Measurements from ENCODE around the gene NINJ1.
"Not testable (repeated sequence)": the region's sequence is repeated elsewhere in the genome, so short reads cannot be mapped to it uniquely, and the experiment has no call there.

The NINJ1 gene

DNA sequence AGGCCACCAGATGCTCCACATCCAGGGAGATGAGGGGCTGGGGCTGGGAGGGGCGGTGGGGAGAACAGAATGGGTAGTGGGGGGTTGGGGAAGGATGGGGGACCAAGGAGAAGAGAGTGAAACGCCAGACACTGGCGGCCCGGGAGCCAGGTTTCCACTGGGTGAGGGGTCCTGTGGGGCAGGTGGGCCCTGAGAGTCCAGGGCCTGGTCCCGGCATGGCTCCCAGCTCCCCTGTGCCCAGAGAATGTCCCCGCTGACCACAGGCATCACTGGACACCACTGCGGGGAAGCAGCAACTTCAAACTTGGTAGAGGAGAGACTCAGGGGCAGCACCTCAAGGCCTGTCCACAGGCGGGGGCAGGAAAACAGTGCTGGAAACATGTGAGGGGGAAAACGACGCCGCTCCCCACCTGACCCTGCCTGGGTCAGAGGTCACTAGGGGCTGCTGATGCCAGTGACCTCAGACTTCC, 13.2 kb downstream of the NINJ1 start:
- DNase-seq, result no peak

DNA sequence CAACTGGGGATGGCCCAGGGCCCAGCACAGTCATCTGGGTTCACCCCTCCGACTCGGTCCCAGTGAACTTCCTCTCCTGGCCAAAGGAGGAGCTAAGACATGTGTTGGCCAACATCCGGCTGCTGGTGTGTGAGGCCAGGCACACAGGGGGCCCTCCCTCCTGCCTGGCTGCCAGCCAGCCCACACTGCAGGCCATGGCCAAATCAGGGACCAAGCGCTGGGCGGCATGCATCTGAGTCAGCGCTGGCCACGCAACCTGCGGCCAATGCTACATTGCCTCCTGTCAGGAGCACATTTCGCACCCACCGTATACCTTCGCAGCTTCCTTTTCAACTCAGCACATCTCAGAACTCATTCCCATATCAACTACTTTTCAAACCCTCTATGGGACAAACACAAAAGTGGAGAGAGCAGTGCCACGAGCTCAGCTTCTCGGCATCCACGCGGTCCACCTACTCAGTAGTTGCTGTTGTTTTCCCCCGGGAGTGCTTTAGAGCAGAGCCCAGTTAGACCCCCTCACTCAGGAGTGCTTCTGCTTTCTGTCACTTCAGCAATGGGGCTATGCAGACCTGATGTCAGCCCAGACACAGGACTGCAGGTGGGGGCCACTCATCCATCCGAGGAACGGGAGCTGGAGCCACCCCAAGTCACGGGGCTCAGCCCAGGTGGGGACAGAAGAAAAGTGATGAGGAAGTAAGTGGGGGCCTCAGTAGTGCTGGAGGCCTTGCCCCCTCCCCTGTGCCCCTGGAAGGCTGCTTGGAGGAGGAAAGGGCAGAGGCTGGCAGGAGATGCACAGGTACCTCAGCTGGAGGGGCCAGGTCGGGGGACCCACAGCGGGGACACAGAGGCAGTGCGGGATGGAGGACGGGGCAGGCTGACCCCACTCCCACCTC, 13.9 kb downstream of the NINJ1 start:
- DNase-seq, result peak in 42 of 56 donors; percentile 21 to 82 (median 50)

DNA sequence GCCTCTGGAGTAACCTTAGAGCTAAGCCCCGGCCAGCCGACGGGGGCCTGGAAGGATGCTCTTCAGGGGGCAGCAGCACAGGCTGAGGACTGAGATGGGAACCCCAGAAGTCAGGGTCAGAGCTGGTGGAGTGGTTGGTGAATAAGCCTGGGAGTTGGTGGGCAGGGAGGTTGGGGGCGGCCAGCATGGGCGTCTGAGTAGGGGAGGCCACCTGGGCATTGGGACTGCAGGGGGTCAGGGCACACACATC, 14.4 kb downstream of the NINJ1 start:
- DNase-seq, result no peak

DNA sequence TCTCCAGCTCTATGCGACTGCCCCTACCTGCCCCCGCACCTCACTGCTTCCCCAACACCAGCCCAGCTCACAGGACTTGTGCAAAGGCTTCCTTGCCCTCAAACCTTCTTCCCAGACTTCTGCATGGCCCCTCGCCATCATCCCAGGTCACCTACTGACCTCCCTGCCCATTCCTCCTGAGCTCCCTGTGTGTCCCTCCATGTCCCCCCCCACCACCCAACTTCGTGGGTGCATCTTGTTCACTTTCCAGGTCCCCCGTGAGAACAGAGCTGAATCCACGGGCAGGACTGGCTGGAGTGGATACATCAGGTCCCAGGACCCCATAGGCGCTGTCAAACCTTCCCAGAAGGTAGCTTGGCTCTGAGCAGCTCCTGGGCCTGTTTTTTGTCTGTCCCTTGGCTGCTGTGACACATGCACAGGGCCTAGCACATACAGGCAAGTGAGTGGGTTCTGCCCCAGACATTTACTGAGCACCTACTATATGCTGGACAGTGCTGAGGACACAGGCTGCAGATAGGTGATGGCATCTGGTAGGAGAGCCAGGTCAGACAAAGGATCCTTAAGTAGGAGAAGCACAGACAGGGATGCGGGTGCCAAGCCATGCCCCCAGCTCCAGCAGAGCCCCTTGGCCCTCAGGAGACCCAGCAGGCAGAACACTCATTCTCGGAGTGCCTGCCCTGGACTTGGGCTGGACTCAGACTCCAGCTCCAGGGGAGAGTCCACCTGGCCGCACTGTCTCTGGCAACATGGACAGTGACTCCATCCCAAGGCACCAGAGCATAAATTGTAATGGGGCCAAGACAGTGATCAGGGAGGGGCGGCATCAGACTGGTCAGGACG, 15.0 kb downstream of the NINJ1 start:
- DNase-seq, result no peak

DNA sequence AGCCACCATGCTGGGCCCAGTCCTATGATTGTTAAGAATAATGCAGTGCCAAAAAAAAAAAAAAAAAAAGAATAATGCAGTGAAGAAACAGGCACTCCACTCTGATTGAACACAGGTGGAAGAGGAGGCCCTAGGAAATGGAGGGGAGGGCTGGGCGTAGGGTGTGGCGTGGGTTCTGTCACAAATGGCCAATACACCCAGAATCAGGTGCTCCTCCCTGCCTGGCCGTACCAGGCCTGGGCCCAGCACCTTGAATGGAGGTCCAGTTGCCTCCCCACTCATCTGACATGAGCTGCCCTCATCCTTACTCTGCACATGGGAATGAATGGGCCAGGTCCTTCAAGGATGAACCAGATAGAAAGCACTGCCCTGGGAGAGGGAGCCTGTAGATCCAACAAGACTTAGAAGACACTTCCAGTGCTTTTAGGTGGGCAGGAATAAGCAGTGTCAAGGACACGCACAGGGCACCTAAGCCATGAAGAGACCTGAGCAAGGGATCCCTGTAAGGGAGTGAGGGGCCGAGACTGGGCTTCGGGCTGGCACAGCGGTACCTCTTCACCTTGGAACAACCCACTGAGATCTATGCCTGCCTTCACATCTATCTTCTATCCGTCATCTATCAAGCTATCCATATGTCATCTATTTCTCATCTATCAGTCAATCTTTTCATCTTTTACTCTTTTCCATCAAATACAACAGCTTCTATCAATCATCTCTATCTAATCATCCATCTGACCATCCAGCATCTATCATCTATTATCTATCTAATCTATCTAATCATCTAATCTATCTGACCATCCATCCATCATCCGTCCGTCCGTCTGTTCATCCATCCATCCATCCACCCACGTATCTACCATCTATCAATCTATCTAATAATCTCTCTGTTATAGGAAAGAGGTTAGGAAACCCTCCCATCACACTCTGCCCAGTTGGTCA, 15.9 kb downstream of the NINJ1 start:
- DNase-seq, result no peak

DNA sequence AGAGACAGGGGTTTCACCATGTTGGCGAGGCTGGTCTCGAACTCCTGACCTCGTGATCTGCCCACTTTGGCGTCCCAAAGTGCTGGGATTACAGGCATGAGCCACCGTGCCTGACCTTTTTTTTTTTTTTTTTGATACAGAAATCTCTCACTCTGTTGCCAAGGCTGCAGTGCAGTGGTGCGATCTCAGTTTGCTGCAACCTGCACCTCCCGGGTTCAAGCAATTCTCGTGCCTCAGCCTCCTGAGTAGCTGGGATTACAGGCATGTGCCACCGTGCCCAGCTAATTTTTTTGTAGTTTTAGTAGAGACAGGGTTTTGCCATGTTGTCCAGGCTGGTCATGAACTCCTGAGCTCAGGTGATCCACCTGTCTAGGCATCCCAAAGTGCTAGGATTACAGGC, 16.5 kb downstream of the NINJ1 start:
- DNase-seq, result not testable (repeated sequence)

DNA sequence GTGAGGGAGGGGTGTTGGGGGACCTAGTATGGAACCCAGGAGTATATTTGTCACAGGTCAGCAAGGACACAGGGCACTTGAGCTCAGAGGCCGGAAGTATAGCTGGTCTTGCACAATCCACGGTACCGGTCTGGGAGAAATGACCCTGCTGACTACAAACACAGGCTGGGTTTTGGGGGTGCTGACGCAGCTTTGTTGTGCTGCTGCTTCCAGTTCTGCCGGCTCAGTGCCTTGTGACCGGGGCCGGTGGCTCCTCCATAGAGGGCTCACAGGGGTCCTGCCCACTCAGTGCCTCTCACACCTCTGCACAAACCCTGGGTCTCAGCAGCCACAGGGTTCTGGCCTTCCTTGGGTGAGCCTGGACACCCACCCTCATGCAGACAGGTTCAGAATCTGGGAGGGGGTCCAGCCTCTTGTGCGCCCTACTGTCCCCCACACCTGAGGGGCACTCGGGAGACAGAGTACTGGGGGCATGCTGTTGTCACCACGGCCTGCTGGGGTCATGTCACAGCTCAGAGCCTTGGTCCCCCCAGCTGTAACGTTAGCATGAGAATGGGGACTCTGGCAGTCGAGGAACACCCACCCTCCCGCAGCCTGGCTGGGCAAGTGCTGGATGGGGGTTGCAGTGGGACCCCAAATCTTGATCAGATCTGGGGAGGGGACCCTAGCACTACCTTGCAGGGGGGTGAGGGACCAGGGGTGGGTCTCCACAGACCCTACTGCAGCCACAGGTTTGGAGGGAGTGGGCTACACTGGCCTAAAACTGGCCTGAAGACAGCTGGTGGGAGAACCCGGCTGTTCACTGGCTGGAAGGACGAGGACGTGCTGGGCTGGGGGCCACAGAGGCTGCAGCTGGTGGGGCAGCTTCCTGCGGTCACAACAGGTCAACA, 17.7 kb downstream of the NINJ1 start:
- peak in 12 of 56 donors; percentile 15 to 56 (median 32) for DNase-seq

DNA sequence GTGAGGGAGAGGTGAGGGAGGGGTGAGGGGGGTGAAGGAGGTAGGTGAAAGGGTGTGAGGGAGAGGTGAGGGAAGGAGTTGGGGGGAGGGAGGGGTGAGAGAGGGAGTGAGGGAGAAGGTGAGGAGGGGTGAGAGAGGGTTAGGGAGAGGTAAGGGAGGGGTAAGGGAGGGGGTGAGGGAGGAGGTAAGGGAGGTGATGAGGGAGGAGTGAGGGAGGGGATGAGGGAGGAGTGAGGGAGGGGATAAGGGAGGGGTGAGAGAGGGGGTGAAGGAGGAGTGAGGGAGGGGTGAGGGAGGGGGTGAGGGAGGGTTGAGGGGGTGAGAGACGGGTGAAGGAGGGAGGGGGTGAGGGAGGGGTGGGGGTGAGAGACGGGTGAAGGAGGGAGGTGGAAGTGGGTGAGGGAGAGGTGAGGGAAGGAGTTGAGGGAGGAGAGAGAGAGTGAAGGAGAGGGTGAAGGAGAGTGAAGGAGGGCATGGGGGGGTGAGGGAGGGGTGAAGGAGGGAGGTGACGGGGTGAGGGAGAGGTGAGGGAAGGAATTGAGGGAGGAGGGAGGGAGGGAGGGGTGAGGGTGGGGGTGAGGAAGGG, 18.5 kb downstream of the NINJ1 start:
- DNase-seq, result no peak

DNA sequence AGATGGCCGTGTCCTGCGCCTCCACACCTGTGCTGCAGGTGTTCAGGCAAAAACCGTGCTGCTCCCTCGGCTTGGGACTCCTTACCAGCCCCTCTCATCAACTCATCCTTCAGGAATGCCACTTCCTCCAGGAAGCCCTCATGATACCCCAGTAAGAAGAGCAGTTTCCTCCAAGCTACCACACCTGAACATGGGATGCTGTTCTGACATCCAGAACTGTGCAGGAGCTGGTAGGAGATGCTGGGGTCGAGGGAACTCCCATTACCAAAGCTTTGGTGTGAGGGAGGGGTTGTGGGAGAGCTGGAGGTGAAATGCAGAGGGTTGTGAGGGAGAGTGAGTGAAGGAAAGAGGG, 19.1 kb downstream of the NINJ1 start:
- DNase-seq, result no peak

DNA sequence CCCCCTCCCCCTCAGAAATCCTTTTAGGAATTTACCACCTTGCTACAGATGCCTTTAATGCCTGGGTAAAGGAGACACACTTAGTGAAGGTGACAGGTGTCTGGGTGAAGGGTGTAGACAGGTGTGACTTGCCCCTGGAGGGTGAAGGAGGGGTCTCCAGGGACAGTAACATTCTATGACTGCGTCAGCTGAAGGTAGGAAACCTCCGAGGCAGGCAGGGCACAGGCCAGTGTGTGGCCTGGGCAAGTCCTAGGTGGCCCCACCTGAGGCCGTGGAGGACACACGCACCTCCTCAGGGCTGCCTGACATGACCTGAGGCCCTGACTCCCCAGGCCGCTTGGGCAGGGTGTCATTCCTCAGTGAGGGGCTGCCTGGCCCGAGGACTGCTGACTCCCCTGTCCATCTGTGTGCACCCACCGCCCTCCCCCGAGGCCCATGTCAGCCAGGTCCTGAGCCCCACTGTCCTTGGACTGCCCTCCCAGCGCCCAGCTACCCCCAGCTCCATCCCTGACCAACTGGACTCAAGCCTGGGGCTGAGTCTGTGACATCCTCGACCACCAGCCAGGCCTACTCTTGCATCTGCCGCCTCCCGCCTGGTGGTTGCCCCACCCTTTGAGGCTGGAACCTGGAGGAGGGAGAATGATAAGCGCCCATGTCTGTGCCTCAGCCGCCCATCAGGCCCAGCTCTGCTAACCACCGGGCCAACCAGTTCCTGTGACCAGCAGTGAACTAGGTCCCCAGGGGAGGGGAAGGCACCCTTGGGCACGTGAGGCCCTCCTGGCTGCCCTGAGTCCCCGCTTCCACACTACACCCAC, 19.7 kb downstream of the NINJ1 start:
- DNase-seq, result no peak

DNA sequence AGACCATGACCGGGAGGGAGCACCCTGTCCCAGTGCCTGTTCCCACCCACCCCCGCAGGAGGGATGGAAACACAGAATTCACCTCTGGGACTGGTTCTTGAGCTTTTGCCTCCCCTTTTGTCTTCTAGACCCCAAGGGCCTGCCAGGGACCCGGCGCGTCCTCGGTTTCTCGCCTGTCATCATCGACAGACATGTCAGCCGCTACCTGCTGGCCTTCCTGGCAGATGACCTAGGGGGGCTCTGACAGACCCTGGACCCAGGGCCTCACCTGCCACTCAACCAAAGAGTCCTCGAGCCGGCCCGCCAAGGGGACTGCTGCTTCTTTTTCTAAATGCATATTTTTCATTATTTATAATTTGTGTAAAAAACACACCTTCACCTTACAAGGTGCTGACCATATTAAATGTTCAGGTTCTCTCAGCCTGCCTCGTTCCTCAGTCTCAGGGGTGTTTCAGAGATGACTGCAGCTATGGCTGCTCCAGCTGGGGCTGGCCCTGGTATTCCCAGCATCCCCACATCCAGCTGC, 21.1 kb downstream of the NINJ1 start:
- no peak for DNase-seq

DNA sequence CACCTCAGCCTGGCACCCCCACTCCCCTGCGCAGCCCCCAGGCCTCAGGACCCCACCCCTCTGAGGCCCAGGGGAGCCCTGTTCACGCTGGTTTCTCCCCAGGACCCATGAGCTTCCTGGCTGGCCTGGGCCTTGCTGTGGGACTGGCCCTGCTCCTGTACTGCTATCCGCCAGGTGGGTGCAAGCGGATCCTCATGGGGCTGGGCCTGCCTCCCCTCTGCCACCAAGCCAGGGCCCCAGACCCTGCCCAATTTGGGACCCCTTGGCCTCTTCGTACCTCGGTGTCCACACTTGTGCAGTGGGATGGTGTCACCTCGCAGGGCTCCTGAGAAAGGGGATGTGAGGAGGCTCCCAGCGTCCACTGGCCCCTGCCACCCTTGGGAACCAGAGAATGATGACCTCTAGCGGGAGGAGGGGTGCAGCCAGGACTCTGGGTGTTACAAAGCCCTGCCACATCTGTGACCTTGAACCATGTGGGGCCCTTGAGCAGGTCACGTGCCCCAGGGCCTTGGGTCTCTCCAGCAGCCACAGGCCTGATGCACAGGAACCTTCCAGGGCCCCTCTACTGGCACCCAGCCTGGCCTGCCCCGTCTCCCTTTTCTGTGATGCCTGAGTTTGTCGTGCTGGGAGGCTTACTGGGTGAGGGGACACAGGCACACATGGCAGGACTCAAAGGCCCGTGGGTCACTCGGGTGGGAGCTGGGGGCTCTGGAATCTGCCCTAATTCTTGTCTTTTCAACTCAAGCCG, 21.8 kb downstream of the NINJ1 start:
- no peak for DNase-seq

DNA sequence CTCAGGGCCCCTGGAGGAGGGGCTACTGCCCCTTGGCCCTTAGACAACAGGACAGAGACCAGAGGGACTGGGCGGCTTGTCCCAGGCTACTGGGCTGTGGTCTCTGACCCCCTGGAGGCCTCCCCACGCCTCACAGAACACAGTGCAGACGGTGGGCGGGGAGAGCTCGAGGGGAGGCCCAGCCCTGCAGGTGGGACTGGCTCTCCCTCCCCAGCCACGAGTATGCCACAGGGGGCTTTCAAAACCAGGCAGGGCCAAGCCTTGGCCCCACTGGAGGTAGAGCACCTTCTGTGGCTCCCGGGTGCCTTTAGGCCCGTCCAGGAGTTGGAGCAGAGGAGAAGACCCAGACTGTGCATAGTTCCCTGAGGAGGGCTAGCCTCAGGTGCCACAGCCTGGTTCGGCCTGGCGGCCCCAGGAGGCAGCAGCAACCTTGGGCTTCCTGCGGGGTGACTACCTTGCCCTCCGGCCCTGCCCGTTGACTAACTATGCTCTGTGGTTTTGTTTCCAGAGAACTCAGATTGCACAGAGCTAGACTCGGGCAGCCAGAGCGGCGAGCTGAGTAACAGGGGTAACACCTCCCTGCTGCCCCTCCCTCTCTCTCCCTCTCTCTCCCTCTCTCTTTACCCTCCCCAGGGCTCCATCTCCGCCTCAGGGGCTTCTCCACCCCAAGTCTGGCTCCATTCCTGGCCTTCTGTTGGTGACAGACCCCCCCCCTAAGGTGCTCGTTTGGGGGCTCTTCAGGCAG, 22.5 kb downstream of the NINJ1 start:
- no peak for DNase-seq

DNA sequence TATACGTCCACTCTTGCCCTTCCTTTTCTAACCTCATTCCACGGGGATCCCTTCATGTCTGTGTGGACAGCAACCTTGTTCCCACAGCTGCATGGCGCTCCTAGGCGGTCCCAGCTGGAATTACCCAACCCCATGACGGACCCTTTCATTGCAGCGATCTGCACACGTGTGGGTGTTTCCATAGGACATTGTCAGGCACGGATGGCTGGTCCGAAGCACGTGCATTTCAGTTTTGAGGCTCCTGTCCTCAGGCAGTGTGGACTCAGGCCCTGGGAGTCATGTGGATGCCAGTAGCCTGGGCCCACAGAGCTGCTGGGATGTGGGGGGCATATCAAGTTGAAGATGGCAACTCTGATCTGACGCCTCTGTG, 23.1 kb downstream of the NINJ1 start:
- DNase-seq, result no peak

DNA sequence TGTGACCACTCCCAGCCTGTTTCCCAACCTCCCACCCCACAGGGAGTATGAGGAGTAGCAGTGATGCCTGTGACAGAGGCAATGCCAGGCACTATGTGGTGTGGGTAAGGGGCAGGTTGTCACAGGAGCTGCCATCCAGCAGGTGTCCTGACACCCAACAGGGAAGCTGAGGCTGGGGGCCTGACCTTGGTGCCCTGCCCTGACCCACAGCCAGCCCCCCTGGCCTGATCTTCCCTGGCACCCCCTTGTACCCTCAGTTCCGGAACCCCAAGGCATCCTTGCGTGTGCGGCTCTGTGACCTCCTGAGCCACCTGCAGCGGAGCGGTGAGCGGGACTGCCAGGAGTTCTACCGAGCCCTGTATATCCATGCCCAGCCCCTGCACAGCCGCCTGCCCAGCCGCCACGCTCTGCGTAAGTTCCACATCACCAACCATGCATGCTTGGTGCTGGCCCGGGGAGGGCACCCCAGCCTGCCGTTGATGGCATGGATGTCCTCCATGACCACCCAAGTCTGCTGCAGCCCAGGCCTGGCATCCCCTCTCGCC, 23.7 kb downstream of the NINJ1 start:
- DNase-seq, result no peak

DNA sequence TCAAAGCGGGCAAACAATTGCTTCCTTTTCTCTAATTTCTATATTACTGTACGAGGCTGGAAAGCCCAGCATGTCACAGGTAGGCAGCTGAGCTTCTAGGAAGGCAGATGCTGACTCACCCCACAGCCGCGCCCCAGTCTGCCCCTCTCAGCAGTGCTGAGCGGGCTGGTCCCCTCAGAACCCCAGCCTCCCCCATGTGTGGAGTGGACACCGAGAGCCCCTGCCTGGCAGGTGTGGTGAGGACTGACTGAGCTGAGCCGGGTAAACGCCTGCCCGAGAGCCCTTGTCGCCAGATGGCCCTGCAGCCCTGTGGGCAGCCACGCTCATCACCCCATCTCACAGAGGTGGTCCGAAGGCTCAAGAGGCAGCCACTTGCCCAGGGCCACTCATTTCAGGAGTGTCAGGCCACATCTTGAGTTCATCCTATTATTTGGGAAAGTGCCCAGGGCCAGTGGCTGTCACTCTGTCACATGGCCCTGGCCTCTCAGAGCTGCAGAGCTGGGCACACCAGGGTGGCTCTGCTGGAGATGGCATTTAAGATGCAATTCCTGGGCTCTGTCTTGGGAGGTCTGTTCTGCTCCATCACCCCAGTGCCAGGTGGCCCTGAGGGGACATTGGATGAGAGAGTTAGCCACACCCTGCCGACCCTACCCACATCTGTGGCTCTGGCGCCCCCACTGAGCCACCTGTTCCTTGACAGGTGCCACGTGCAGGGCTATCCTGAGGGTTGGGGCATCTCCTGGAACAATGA, 25.6 kb downstream of the NINJ1 start:
- DNase-seq, result no peak

DNA sequence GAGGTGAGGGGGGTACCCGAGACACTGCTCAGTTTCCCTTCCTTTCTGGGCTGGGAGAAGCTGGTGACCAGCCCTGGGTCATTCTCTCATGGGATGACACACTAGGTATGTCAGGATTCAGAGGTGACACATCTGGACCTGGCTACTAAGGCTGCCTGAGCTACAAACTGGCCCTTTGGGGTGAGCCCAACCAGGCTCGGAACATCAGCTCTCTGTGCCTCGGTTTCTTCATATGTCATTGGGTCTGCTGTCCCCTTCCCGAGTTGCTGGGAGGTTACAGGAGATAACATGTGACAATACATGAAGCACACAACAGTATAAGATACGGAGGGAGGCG, 26.3 kb downstream of the NINJ1 start:
- DNase-seq, result no peak
